ENCODE data around the gene IKZF1.

IKZF1 gene

DNA sequence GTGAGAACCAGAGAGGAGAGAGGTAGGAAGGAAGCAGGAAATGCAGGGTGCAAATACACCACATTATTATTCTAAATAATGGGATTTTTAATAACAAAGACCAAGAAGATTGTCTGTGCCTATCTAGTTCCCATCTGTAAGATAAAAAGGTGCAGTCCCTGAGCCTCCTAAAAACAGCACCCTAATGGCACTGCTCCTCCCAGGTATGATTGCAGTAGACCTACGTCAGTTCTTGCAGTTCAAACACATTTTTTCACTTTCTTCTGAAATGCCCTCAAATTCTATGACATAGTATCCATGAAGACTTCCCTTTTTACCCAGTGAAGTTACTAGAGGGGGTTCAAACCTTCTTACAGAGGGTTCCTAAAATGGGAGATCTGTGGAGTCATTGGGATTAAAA, 75.0 kb downstream of the IKZF1 start:
- no peak for DNase-seq

DNA sequence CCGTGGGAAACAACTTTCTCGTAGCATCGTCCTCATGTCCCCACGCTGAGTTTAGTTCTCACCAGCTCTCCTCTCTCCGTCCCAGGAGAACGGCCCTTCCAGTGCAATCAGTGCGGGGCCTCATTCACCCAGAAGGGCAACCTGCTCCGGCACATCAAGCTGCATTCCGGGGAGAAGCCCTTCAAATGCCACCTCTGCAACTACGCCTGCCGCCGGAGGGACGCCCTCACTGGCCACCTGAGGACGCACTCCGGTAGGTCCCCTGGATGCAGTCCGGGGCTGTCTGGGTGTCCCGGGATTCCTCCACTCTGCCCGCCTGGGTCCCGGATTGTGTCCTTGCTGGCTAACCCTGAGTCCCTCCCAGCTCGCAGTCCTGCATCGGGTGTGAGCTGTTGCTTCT, 77.9 kb downstream of the IKZF1 start:
- DNase-seq = no peak

DNA sequence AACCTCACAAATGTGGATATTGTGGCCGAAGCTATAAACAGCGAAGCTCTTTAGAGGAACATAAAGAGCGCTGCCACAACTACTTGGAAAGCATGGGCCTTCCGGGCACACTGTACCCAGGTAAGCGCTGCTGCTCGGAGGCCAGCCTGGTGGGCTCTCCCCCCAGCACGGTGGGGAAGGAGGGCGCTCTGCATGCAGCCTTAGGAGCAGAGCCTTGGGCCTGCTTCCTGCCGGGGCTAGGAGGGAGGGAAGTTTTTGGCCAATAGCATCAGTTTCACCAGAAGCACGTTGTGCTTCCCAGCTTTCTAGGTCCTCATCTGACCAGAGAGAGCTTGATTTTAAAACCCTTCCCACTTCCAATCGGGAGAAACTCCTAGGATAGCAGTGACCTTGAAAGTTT, 82.8 kb downstream of the IKZF1 start:
- no peak for DNase-seq

- DNase-seq = no peak
Observed at GRCh38 chr7:50389961-50390360, 85.4 kb downstream of the IKZF1 start.

DNA sequence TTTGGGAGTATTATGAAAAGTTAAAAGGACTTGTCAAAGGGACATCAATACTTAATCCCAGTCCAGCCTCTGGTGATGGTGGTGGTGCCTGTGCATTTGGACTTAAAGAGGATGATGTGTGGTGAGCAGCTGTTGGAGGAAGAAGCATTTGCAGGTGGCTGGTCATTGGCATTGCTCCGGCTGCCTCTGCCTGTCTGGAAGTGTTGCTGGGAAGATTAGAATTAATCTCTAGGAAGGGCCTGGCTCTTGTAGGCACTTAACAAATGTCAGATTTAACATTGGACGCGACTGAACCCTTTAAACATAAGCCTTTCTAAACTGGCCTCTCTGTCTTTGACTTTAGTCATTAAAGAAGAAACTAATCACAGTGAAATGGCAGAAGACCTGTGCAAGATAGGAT, 86.9 kb downstream of the IKZF1 start:
- no peak for DNase-seq

DNA sequence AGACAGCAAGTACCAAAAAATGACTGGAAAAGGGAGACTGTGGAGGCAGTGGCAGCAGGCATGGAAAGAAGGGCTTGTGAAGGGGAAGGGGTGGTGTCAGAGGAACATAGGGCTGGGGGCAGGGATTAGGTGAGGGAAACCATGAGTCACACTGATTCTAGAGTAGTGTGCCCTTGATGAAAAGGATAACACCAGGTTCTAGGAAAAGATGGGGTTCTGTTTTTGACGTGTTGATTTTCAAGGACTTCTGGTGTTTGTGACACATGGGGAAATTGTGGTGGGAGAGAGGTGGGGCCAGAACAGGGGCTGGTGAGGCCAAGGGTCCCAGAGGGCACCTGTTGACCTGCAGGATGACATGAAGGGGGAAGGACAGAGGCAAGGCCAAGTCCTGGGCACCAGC, 88.6 kb downstream of the IKZF1 start:
- DNase-seq = no peak

GRCh38 chr7:50393547-50394252, 89.2 kb downstream of the IKZF1 start:
- DNase-seq = no peak

GRCh38 chr7:50394315-50394714, 89.8 kb downstream of the IKZF1 start:
- no peak for DNase-seq

GRCh38 chr7:50396856-50397255, 92.3 kb downstream of the IKZF1 start:
- DNase-seq = no peak

DNA sequence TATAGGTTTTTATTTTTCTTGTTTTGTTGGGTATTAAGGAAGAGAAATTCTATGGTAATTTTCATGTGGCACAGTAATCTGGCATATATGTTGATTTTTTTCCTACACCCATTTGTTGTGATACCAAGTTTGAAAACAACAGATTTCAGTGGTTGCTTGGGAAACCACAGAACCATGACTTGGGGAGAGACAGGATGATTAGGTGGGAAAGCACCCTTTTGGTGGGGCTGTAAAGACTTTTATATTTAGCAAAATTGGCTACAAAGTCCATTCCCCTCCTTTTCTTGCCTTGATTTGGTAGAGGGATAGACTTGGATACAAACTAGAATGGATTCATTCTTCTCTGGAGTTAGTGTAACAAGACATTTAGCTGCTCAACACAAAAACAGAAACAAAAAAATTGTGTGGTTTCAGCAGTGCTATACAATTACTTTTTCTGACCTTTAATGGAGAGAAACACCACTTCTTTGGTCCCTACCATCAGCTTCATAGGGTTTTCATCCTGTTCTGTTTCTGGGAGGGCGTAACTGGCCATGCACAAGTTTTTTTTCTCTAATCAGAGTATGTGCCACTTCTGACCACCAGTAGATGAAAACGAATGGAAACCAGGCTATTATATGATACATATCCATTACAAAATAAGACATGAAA, 92.9 kb downstream of the IKZF1 start:
- no peak for DNase-seq

- DNase-seq = no peak
Observed at GRCh38 chr7:50397971-50398324, 93.4 kb downstream of the IKZF1 start.

DNA sequence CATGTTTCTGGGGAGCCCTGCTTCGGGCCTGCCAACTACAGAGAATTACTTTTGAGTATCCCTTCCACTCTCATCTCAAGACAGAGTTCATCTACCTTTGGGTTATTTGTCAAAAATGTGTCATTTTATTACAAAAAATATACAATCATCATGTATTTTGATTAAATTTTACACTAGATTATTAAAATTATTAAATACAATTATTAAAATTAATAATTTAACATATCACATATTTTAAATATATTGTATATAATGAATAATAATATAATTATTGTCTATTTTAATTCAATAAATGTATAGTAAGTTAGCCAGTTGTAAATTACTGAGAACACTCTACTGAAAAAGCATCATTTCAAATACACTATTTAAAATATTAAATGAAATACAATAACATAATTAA, 94.7 kb downstream of the IKZF1 start:
- DNase-seq = no peak

DNA sequence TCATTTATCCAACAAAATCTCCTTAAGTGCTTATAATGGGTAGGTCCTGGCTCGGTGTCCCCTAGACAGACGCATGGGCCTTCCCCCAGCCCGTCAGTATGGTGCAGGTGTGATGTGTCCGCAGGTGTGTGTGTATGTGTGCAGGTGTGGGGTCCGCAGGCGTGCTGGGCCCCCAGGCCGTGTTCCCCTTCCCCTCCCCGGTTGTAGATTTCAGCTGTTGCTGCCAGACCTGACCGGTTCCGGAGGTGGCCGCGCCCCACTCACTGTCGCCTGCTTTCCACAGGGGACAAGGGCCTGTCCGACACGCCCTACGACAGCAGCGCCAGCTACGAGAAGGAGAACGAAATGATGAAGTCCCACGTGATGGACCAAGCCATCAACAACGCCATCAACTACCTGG, 95.1 kb downstream of the IKZF1 start:
- no peak for DNase-seq

GRCh38 chr7:50400114-50400513, 95.6 kb downstream of the IKZF1 start:
- no peak for DNase-seq

GRCh38 chr7:50404392-50404791, 99.9 kb downstream of the IKZF1 start:
- DNase-seq = no peak

DNA sequence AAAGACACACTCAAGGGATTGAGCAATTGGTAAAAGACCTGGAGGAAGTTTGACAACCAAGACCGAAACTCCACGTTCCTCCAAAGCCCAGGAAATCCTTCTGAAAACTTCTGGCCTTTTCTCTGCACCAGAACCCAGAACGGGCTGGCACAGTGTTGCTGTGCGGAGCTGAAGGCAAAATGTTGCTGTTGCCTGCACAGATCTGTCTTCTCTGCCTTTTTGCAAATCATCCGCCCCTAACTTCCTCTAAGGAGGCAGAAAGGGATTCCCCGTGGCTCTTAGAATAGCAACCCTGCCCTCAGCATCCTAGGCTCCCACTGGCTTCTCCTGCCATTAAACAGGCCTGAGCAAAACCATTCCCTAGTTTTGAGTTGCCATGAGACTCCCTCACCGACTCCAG, 100.7 kb downstream of the IKZF1 start:
- no peak for DNase-seq

GRCh38 chr7:50406935-50407334, 102.4 kb downstream of the IKZF1 start:
- DNase-seq = no peak

DNA sequence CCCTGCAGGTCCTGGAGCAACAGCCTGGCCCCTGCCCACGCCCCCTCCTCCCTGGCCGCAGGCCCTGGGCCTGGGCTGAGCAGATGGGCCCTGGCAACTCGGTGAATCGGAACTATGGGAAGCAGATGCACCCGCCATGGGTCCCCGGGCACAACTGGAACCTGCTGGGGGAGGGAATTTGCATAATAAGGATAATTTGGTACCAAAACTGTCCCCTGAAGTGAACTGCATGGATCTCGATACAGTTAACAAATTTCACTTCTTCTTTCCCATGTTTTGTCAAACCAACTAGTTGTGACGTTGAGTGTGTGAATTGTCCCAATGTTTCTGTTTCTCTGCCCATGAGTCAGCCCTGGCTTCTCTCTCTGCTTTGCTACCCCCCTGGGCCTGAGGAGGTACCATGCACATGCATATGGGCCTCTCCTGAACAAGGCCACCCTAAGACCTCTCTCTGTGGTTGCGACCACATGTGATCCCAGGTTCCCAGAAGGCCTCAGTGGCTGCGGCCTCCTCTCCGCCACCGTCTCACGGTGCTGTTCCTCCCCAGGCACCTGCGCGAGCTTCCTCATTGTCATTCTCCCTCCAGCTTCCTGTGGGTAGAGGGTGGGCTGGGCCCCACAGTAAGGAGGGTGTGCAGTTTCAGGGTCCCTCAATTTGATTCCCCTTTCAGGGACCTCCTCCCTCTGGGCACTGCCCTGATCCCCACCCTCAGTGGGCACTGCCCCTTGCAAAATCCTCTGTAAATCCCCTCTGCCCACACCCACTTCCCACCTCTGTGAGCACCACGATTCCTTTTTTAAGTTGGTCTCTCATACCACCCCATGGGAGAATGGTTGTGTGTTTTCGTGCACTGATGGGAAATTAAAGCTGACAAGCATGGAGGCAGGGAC, 105.6 kb downstream of the IKZF1 start:
- no peak for DNase-seq

DNA sequence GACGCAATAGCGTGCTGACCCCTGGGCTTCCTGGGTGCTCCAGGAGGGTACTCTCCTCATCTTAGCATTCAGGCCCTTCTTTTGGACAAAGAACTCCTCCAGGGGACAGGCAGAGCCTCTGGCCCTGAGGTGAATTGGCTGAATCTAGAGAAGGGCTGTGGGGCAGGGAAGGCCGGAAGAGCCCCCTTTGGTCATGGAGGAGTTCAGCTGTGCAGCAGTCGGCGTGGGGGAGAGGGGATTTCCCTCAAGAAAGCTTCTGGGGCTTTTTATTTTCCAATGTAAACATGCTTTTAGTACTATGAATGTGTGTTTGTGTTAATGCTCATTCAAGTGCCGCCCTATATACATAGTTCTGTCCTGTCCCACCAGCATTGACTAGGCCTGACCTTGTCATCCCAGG, 106.8 kb downstream of the IKZF1 start:
- DNase-seq = no peak

- DNase-seq = no peak
Observed at GRCh38 chr7:50412973-50413372, 108.5 kb downstream of the IKZF1 start.

- DNase-seq = no peak
Observed at GRCh38 chr7:50413561-50413960, 109.0 kb downstream of the IKZF1 start.

DNA sequence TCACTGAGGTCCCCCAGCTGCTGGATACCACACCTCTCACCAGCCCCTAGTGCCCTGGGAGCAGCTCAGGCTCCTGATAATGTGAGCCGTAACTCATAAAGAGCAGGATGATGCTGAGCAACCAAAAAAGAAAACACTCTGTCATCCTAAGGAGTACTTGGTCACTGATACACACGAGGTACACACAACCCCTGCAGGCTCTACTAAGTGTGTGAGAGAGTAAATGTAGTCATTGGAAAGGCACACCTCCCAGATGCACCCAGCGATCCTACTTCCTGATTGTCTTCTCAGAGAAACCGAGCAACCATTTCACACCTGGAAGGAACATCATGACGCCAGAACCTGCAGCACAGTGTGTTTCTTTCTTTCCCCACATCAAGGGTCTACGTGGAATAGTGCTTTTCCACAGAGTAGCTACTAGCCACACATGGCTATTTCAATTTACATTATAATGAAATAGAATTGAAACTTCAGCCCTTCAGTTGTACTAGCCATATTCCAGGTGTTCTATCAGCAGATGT, 111.4 kb downstream of the IKZF1 start:
- DNase-seq = no peak

GRCh38 chr7:50416527-50417182, 112.1 kb downstream of the IKZF1 start:
- no peak for DNase-seq
